HepG2 (cell line): Measurements from ENCODE around the gene YEATS4. TPM values are rescaled to one million over a fixed set of nuclear protein-coding genes. Genes with fewer than 3 reads are reported as not detected.

Experiments
- ATAC-seq: fragments of 200-7000 bp; cut with Tn5 transposase; 3 replicates; pipeline ENCODE4 v1.9.1; 2020; ENCODE audit warnings: mild to moderate bottlenecking, moderate library complexity
- BruUV-seq: library from RNA; stranded (reverse); fragments of 400-500 nt; replicated peaks from 2 replicates; lab custom pipeline; 2021; lab: Mats Ljungman, UMichigan
- CTCF ChIA-PET: fragments of 300-600 bp; formaldehyde crosslinking; extraction: SDS; loops from one replicate; lab custom pipeline; 2021; ENCODE audit warnings: low total read pairs, inconsistent platforms, low intra/inter-chr PET ratio; lab: Yijun Ruan, JAX
- POLR2A ChIA-PET: fragments of 350-600 bp; sonication (Branson Sonifier 250); formaldehyde crosslinking; loops from one replicate; lab custom pipeline; 2020; ENCODE audit warnings: antibody characterized with exemption, inconsistent platforms; lab: Yijun Ruan, JAX
- DNase-seq: peaks from one replicate; pipeline ENCODE4 v3.0.0-alpha.2; 2015; ENCODE audit warnings: low spot score
- FAIRE-seq: peaks from 3 replicates; lab custom pipeline; 2011; peaks lifted over from hg19 to GRCh38; lab: Jason Lieb, UNC
- H2AFZ ChIP-seq: one replicate; pipeline ENCODE4 v1.6.1; 2011; ENCODE audit warnings: low read length, inconsistent platforms
- H3K27ac ChIP-seq: fragments of 300-600 bp; 3 replicates; pipeline ENCODE4 v1.8.0; 2011; ENCODE audit warnings: mixed run types, mild to moderate bottlenecking, mixed read lengths, low read length, inconsistent platforms; ENCODE audit not compliant: insufficient read depth; ENCODE audit errors: extremely low read length
- H3K27me3 ChIP-seq, 2 experiments: fragments of 200-600 bp in 1 of 2; 2 replicates in 1 of 2; 3 replicates in 1 of 2; pipeline versions ENCODE4 v1.6.0 to v1.8.0; 2011; ENCODE audit warnings: low read length in 2 of 2, mild to moderate bottlenecking in 2 of 2, moderate library complexity in 2 of 2, inconsistent platforms in 1 of 2; ENCODE audit not compliant: insufficient read depth in 2 of 2, control insufficient read depth in 1 of 2
- H3K36me3 ChIP-seq, 2 experiments: fragments of 200-600 bp in 1 of 2; replicated peaks in 1 of 2; 2 replicates in 1 of 2; 3 replicates in 1 of 2; pipeline versions ENCODE4 v1.5.1 to v1.8.0; 2011; ENCODE audit warnings: low read length in 2 of 2, inconsistent platforms in 1 of 2; ENCODE audit not compliant: insufficient read depth in 2 of 2, control insufficient read depth in 1 of 2
- H3K4me1 ChIP-seq: 2 replicates; pipeline ENCODE4 v1.5.1; 2012; ENCODE audit warnings: low read length, inconsistent platforms; ENCODE audit not compliant: insufficient read depth
- H3K4me2 ChIP-seq: 2 replicates; pipeline ENCODE4 v1.6.0; 2011; ENCODE audit warnings: low read depth, low read length, inconsistent platforms
- H3K4me3 ChIP-seq, 3 experiments: fragments of 200-600 bp in 1 of 3; sonication (generic), shearing (Covaris generic) in 1 of 3; replicated peaks in 1 of 3; 2 replicates each; pipeline ENCODE4 v1.5.1; 2011 to 2016; ENCODE audit warnings: low read length in 3 of 3, inconsistent platforms in 2 of 3, low read depth in 2 of 3, mild to moderate bottlenecking in 2 of 3, control low read depth in 1 of 3, mixed read lengths in 1 of 3; ENCODE audit not compliant: insufficient read depth in 1 of 3
- H3K79me2 ChIP-seq: one replicate; pipeline ENCODE4 v1.6.1; 2011; ENCODE audit warnings: low read length, inconsistent platforms; ENCODE audit not compliant: insufficient read depth
- H3K9ac ChIP-seq: 2 replicates; pipeline ENCODE4 v1.6.0; 2011; ENCODE audit warnings: mild to moderate bottlenecking, low read depth, low read length, inconsistent platforms; ENCODE audit not compliant: insufficient read depth
- H3K9me3 ChIP-seq: 2 replicates; pipeline ENCODE4 v1.5.1; 2012; ENCODE audit warnings: mild to moderate bottlenecking, low read length
- H4K20me1 ChIP-seq: 2 replicates; pipeline ENCODE4 v1.6.0; 2011; ENCODE audit warnings: inconsistent platforms, mild to moderate bottlenecking, low read length, moderate library complexity; ENCODE audit not compliant: insufficient read depth
- AGO2 ChIP-seq: fragments of 200-400 bp; formaldehyde crosslinking; optimal IDR thresholded peaks from 2 replicates; pipeline ENCODE3; 2017; ENCODE audit warnings: mild to moderate bottlenecking, low read depth, low read length, moderate library complexity
- ELF3 ChIP-seq: IDR thresholded peaks from 2 replicates; pipeline ENCODE4 v1.6.1; 2016; ENCODE audit warnings: missing genetic modification reagents, missing compliant biosample characterization
- FOXA3 ChIP-seq: IDR thresholded peaks from 2 replicates; pipeline ENCODE4 v1.6.1; 2016; ENCODE audit warnings: missing genetic modification reagents, missing compliant biosample characterization
- HDAC2 ChIP-seq: sonication (generic); formaldehyde crosslinking; IDR thresholded peaks from 2 replicates; pipeline ENCODE4 v1.4.0; 2020; ENCODE audit warnings: missing genetic modification reagents
- HOXA9 ChIP-seq: sonication (generic); formaldehyde crosslinking; IDR thresholded peaks from 2 replicates; pipeline ENCODE4 v1.8.1; 2022; ENCODE audit warnings: missing genetic modification reagents, mild to moderate bottlenecking, moderate library complexity, borderline replicate concordance
- MED1 ChIP-seq: sonication (generic); formaldehyde crosslinking; IDR thresholded peaks from 2 replicates; pipeline ENCODE4 v1.4.0; 2020; ENCODE audit warnings: missing genetic modification reagents
- PPARG ChIP-seq: conservative IDR thresholded peaks from 2 replicates; pipeline ENCODE4 v1.6.1; 2016; ENCODE audit warnings: missing biosample characterization, missing genetic modification reagents
- SAP130 ChIP-seq: IDR thresholded peaks from 2 replicates; pipeline ENCODE4 v1.6.1; 2016; ENCODE audit warnings: low read depth
- SOX13 ChIP-seq, 3 experiments: fragments of 450-650 bp in 1 of 3; sonication (generic) in 1 of 3; formaldehyde crosslinking in 1 of 3; IDR thresholded peaks in 2 of 3; conservative IDR thresholded peaks in 1 of 3; 2 replicates each; pipeline versions ENCODE4 v1.5.0 to v1.6.1; 2016 to 2020; ENCODE audit warnings: antibody characterized with exemption in 1 of 3, mild to moderate bottlenecking in 1 of 3, missing compliant biosample characterization in 1 of 3, missing genetic modification reagents in 1 of 3, moderate library complexity in 1 of 3
- SOX5 ChIP-seq: IDR thresholded peaks from 2 replicates; pipeline ENCODE4 v1.6.1; 2016; ENCODE audit warnings: borderline replicate concordance
- ZNF121 ChIP-seq: sonication (generic); formaldehyde crosslinking; IDR thresholded peaks from 2 replicates; pipeline ENCODE4 v1.5.0; 2020; ENCODE audit warnings: mild to moderate bottlenecking, missing genetic modification reagents
- ZNF564 ChIP-seq: sonication (generic); formaldehyde crosslinking; IDR thresholded peaks from 2 replicates; pipeline ENCODE4 v1.8.1; 2023; ENCODE audit warnings: mild to moderate bottlenecking, missing genetic modification reagents
- WGBS: methylation state at CpG from one replicate; pipeline ENCODE4 v1.1.6; 2017; ENCODE audit warnings: low lambda C conversion rate; 5-methylcytosine and 5-hydroxymethylcytosine counted together
- in situ Hi-C: cut with HindIII; loops from 2 replicates; pipeline ENCODE4 v1.10.0; 2017; ENCODE audit warnings: low pct_unique_long_range_greater_than_20kb; ENCODE audit not compliant: extremely low pct_ligation_motif_present
- intact Hi-C: fragments of 100-400 bp; cut with micrococcal nuclease; formaldehyde crosslinking; loops from one replicate; pipeline ENCODE4 v1.10.0; 2022; ENCODE audit not compliant: unreplicated experiment
- polyA plus RNA-seq, 8 experiments: library from polyadenylated mRNA; depleted of rRNA in 3 of 8; stranded (reverse) in 7 of 8; unstranded in 1 of 8; fragments of >200 nt; fragmentation: Illumina TruSeq in 4 of 8; extraction: Trizol in 4 of 8; gene quantifications; 2 replicates each; pipeline versions ENCODE4 v1.2.1 to v1.2.3, GENCODE V29; 2011 to 2016; ENCODE audit warnings: low read depth in 4 of 8, missing spikeins in 1 of 8, mixed read lengths in 1 of 8; ENCODE audit not compliant: insufficient read depth in 1 of 8
- total RNA-seq, 5 experiments: library from RNA; depleted of rRNA; stranded (reverse); fragments of >200 nt; fragmentation: Illumina TruSeq; extraction: Trizol; gene quantifications; 2 replicates each; pipeline ENCODE4 v1.2.3, GENCODE V29; 2016; ENCODE audit warnings: low read depth in 1 of 5
- TF ChIP-seq, protein P1 (sequence below): IDR thresholded peaks from 2 replicates; pipeline ENCODE4 v1.6.1; 2016; ENCODE audit warnings: low read depth, control low read depth
- TF ChIP-seq, protein P2 (sequence below): IDR thresholded peaks from 2 replicates; pipeline ENCODE4 v1.6.1; 2016

Gene YEATS4
- total and polyA plus RNA-seq, 2 of the 13 experiments (the other 11 are each of a cell fraction or from before 2014, with no cell fraction given): 16.8 to 45.0 TPM

DNA sequence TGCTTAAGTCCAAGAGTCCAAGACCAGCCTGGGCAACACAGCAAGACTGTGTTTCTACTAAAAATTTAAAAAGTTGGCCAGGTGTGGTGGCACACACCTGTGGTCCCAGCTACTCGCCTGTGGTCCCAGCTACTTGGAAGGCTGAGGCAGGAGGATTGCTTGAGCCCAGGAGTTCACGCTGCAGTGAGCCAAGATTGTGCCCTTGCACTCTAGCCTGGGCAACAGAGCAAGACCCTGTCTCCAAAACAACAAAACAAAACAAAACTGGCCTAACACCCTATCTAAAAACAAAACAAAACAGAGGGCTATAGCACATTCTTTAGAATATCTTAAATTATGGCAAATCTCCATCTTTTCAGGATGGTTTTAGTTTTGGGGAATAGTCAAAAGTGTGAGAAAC, 14.5 kb upstream of the YEATS4 start:
- POLR2A ChIA-PET: interaction anchor here (8.2 kb wide), 1 partner anchor 13 kb away, joined by 94 read pairs; no protein-coding TSS in a partner anchor
- Histone ChIP-seq H3K9me3 (no peaks in the 10 kb centered on the region), H3K4me3 (no peak overlapping the region), H3K79me2 (peaks cover 27% of the 10 kb centered on the region), H3K27me3 (no peaks in the 10 kb centered on the region; a peak in 1 of 5 replicates), H3K36me3 (no peaks in the 10 kb centered on the region), H3K4me1 (peaks cover 80% of the 10 kb centered on the region), H3K9ac (no peak overlapping the region), H4K20me1 (0 out of 2 replicates have a peak, but pooled peaks cover 2% of the 10 kb centered on the region), H3K27ac (peak overlapping the region; percentile 51), H3K4me2 (no peak overlapping the region), H2AFZ (no peak overlapping the region)
- in situ Hi-C loops (no loop called here), intact Hi-C loops (no loop called here)
- no TSS peak for BruUV-seq
- 94% methylated on average over 2 of the region's 2 CpGs for WGBS
- no peak for FAIRE-seq
- CTCF ChIA-PET: no interaction called here
- no peak for TF ChIP-seq HOXA9 (CRISPR knock-in tag)
- peak; percentile 89 for TF ChIP-seq ZNF121 (CRISPR knock-in tag)
- no peak for DNase-seq
- no peak for ATAC-seq

DNA sequence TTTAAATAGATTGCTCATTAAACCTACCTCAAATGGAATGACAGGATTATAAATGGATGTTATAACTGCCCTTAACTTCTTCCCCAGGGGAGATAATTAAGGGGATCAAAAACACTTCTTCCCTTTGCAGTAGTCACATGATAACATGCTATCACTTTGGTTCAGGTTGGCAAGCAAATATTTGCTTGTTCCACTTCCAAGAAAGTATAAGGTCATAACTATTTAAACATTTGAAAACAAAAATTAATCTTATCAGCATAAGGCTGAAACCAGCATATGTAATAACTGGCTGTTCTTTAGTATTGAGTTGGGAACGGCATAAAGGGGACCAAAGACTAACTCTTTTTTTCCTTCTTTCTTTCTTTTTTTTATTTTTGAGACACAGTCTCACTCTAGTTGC, 13.8 kb upstream of the YEATS4 start:
- no TSS peak for BruUV-seq
- H4K20me1 ChIP-seq: peaks cover 8% of the 10 kb centered on the region; the same call in 1 of the 2 replicates
- POLR2A ChIA-PET: interaction anchor here (1.0 kb wide), 1 partner anchor 13 kb away, joined by 4 read pairs; no protein-coding TSS in a partner anchor
- peaks cover 78% of the 10 kb centered on the region for H3K4me1 ChIP-seq
- FAIRE-seq (no peak), DNase-seq (no peak), ATAC-seq (no peak)
- H3K9ac ChIP-seq: no peak overlapping the region
- H3K9me3 ChIP-seq: no peaks in the 10 kb centered on the region
- H3K4me2 ChIP-seq: peak overlapping the region; percentile 25
- peak overlapping the region; percentile 55 for H3K27ac ChIP-seq
- H3K4me3 ChIP-seq: no peak overlapping the region
- no peaks in the 10 kb centered on the region; a peak in 1 of 5 replicates for H3K27me3 ChIP-seq
- H3K79me2 ChIP-seq: peaks cover 34% of the 10 kb centered on the region
- no peak overlapping the region for H2AFZ ChIP-seq
- intact Hi-C loops (no loop called here), in situ Hi-C loops (no loop called here)
- CTCF ChIA-PET: no interaction called here
- 13% methylated on average over 1 of the region's 1 CpG for WGBS
- 0 out of 5 replicates have a peak, but pooled peaks cover 0 to 1% of the 10 kb centered on the region in 2 experiments for H3K36me3 ChIP-seq
- TF ChIP-seq HDAC2 (0 out of 2 replicates have a peak, but pooled peaks have one; percentile 18), MED1 (CRISPR knock-in tag) (peak; percentile 67), FOXA3 (peak; percentile 52), SOX5 (CRISPR knock-in tag) (peak; percentile 36; the same call in 1 of the 2 replicates), AGO2 (no peak), SAP130 (CRISPR knock-in tag) (0 out of 2 replicates have a peak, but pooled peaks have one; percentile 29), ELF3 (CRISPR knock-in tag) (0 out of 2 replicates have a peak, but pooled peaks have one; percentile 14), PPARG (CRISPR knock-in tag) (peak; percentile 71; the same call in 1 of the 2 replicates), ZNF564 (CRISPR knock-in tag) (no peak), SOX13 (IDR thresholded peaks at IDR 0.05) (no peak), SOX13 (CRISPR knock-in tag; conservative IDR thresholded peaks at IDR 0.05 in 1 of 2, IDR thresholded peaks at IDR 0.05 in 1 of 2) (peak in 1 of 2 experiments; percentile 71; a peak in 1 of 4 replicates)
- TF ChIP-seq, protein P1, sequence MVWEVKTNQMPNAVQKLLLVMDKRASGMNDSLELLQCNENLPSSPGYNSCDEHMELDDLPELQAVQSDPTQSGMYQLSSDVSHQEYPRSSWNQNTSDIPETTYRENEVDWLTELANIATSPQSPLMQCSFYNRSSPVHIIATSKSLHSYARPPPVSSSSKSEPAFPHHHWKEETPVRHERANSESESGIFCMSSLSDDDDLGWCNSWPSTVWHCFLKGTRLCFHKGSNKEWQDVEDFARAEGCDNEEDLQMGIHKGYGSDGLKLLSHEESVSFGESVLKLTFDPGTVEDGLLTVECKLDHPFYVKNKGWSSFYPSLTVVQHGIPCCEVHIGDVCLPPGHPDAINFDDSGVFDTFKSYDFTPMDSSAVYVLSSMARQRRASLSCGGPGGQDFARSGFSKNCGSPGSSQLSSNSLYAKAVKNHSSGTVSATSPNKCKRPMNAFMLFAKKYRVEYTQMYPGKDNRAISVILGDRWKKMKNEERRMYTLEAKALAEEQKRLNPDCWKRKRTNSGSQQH (CRISPR knock-in tag): no peak
- TF ChIP-seq, protein P2, sequence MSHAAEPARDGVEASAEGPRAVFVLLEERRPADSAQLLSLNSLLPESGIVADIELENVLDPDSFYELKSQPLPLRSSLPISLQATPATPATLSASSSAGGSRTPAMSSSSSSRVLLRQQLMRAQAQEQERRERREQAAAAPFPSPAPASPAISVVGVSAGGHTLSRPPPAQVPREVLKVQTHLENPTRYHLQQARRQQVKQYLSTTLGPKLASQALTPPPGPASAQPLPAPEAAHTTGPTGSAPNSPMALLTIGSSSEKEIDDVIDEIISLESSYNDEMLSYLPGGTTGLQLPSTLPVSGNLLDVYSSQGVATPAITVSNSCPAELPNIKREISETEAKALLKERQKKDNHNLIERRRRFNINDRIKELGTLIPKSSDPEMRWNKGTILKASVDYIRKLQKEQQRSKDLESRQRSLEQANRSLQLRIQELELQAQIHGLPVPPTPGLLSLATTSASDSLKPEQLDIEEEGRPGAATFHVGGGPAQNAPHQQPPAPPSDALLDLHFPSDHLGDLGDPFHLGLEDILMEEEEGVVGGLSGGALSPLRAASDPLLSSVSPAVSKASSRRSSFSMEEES (CRISPR knock-in tag): peak; percentile 73
